GM08714 (cell line): ENCODE data around the gene AKR1B1.
A peak's percentile ranks its signal among the peaks of the same experiment; 100 is the strongest.

Experiments
- H3K4me3 ChIP-seq: fragments of 200-500 bp; sonication (Bioruptor generic); 2 replicates; pipeline ENCODE4 v1.5.1; 2014; ENCODE audit warnings: mild to moderate bottlenecking, low read length, inconsistent platforms
- ZNF274 ChIP-seq: IDR thresholded peaks from 2 replicates; pipeline ENCODE4 v1.6.1; 2012; ENCODE audit warnings: mild to moderate bottlenecking, low read depth, low read length

The AKR1B1 gene

DNA sequence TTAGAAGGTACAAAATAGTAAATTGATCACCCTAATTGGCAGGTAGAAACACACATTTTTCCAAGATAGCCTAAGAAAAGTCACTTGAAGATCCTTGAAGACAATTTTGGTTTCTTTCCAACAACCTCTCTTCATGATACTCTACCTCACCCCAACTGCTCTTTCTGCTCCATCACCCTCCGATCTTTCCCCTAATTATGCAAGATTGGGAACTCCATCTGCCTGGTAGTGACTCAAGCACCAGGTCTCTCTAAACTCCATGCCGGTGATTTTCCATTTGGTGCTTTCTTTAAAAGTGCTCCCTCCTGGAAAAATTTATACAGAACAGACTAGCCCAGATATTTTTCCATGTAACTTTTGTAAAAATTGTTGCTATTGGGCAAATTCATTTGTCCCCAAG, 1.1 kb upstream of the AKR1B1 start:
- no peak for TF ChIP-seq ZNF274
- no peak overlapping the region for H3K4me3 ChIP-seq

DNA sequence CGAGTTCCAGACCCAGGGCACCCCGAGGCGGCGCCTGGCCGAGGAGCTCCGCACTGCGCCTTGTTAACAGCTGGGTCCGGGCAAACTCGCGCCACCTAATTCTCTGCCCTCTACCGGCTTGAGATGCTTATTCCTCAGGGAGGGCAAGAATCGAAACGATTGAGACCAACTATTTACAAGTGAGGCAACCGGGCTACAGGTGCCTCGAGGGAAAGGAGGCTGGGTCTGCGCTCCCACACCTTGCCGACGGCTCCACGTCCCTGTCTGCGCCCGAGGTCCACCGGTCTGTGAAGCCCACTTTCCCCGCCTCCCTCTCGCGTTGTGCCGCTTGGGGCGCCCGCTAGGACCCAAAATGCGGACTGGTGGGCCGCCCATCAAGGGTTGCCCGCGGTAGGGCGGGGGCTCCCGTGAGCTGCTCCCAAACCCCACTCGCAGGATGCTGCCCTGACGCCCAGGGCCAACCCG, 527 bp downstream of the AKR1B1 start:
- peak overlapping the region; percentile 75 for H3K4me3 ChIP-seq
- TF ChIP-seq ZNF274 = no peak

DNA sequence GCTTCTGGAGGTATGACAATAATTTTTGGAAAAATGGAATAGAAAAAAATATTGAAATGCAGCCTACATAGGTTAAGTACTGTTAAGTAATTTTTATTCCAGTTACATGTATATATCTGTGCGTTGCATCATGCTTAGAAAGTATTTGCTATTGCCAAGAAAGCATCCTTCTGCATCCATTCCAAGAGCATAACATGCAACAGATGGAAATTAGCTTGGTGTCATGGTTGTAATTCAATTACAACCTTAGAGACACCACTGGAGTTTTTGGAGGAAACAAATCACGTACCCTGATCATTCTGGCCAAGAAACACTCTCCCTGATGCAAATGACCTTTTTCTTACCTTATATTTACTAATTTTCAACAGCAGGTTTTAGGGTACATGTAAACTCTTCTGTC, 1.7 kb downstream of the AKR1B1 start:
- no peak for TF ChIP-seq ZNF274
- H3K4me3 ChIP-seq = no peak overlapping the region

DNA sequence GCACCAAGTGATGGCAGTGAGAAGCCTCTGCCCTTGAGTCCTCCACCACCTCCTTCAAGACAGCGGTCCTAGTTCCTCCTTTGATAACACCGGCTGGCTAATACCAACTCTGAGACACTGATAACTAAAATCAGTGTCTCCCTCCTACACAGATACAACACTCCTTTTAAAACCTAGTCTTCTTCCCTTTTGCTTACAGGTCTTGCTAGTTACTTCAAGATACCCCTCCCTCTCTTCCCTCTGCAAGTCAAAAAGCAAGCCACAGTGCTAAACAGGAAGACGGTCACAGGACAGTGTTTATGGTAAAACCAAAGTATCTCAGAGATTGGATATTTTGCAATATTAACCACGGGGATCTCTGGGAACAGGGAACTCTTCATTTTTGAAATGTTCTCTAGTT, 4.6 kb downstream of the AKR1B1 start:
- H3K4me3 ChIP-seq = no peak overlapping the region
- no peak for TF ChIP-seq ZNF274

DNA sequence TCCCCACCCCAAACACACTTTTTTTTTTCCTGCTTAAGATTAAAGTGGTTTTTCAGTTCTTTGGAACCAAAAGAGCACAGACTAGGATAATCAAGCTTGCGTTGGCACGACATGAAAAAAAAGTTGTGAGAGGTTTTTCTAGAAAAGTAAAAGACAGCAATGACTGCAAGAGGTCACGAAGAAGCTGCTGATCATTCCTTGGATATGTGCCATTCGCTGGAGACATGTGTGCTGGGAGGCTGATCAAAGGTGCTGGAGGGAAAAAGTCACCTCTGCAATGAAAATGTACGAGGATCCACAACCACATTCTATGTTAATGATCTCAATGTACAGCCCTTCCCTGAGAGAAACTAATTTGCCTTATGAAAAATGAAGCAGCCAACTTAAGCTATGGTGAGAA, 5.4 kb downstream of the AKR1B1 start:
- H3K4me3 ChIP-seq = no peak overlapping the region
- no peak for TF ChIP-seq ZNF274

DNA sequence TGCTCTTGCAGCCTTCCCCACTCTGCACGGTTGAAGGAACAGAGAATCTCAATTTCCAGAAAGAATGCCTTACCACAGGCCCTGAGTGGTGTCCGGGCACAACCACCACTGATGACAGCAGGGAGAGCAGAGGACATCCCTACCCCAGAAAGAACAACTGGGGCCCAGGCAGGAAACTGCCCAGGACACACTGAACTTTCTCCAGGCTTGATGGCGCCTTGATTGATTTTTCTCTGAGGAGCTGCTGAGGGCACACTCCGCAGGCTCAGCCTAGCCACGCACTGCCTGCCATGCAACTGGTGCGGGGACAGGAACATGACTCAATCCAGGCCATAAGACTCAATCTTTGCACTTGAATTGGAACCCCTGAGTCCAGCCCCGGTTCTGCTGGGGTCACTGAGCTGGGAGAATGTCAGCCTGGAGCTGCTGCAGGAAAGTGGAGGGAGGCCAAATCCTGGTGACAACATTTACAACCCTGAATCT, 5.9 kb downstream of the AKR1B1 start:
- no peak for TF ChIP-seq ZNF274

DNA sequence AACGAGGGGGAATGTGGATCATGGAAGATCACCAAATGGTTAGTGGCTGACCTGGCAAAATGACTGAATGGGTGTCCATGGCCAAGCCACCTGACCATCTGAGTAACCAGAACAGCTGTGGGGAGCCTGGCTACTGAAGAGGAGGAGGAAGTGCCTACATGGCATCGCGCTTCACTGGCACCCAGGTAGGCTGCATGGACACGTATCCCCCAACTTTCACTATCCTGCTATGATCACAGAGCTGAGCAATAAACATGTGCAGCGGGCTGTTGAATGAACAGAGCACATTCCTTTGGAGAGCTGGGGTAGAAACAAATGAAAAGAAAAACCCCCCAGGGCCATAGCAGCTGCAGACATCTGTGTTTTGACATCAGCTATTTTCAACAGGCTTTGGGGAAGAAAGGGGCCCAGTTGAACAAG, 6.5 kb downstream of the AKR1B1 start:
- H3K4me3 ChIP-seq = no peak overlapping the region
- TF ChIP-seq ZNF274 = no peak

More for the DNA sequence above, 5.9 kb downstream of the AKR1B1 start:
- no peak overlapping the region for H3K4me3 ChIP-seq

DNA sequence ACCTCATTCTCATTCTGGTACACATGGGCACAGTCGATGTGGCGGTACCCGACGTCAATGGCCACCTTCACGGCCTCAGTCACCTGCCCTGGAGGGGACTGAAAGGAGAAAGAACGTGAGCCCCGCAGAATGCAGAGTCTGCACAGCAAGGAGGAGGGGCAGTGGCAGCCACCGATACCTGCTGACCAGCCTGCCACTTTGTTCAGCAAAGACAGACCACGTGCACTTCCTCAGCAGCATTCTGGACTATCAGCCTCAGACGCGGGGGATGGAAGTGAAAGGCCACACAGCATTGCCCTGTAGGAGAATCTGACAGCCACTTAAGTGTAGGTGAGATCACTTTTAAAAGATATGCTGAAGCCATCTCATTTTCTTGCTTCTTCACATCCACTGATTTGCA, 7.2 kb downstream of the AKR1B1 start:
- H3K4me3 ChIP-seq = no peak overlapping the region
- TF ChIP-seq ZNF274 = no peak

DNA sequence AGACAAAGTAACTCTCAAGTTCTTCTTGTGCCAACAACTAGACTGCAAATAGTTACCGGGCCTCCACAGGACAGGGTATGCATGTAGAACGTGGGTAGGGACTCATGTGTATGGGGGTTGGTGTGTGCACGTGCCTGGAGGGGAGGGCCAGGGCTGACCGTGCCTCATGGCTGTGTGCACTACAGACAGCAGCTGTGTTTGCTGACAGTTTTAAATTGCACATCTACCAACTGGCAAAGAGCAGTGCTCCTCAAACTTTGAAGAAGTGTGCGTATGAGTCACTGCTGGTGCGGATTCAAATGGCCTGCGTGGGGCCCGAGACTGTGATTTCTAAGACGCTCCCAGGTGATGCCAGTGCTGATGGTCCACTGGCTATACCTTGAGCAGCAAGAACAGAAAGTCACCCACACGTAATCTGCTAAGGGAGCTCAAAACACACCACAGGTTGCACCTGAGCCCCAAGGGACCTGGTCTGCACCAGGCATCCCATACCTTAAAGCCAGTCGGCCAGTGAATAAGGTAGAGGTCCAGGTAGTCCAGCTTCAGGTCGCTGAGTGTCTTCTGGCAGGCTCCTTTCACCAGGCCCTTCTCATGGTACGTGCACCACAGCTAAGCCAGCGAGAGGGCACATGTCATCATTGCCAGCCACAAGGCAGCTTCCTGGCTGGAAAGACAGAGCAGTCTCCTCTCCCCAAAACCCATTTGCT, 8.5 kb downstream of the AKR1B1 start:
- H3K4me3 ChIP-seq = no peak overlapping the region
- TF ChIP-seq ZNF274 = no peak

DNA sequence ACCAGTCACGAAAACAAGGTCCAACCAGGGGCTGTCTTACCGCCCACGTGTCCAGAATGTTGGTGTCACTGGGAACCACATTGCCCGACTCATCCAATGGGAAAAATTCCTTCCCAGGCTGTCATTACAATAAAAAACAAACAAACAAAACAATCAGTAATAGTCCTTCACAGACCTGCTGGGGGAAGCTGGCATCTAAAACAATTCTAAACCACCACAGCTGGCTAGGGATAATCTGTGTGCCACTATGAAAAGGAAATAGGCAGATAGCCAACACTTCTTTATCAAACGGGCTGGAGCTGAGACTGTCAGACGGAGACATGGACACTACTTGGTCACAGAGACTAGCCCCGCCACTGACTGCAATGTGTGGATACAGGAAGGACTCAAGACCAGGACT, 9.2 kb downstream of the AKR1B1 start:
- TF ChIP-seq ZNF274 = no peak
- H3K4me3 ChIP-seq = no peak overlapping the region

DNA sequence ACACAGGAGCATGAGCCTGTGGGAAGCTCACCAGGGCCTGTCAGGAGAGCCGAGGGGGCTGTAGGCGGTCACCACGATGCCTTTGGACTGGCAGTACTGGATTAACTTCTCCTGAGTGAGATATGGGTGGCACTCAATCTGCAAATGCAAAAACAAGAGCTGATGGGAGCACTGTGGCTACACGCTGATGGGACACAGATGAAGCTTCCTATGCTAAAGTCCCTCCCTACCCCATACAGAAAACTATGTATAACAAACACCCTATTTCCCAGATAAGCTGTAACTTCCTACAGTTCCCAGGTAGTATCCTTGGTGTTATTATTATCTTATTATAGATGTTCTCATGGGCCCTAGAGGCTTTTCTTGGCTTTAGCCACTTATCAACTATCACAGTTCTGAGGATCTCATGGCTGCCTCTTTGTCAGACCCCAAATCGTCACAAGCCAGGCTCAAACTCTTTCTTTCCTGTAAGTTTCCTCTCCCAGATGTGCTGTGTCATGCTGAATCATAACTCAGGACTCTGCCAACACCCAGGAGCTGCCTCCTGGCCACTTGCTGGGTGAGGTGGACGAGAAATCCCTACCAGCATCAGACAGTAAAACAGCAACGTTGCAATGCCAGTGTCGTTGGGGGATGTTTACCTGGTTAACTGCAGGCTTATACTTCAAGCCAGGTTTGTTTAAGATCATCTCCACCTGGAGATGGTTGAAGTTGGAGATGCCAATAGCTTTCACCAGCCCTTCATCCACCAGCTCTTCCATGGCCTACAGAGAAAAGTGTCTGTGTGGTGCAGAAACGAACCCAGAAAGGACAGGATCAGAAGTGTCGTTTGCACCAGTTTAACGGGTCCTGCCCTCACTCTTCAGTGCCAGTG, 10.3 kb downstream of the AKR1B1 start:
- H3K4me3 ChIP-seq = no peak overlapping the region
- no peak for TF ChIP-seq ZNF274

DNA sequence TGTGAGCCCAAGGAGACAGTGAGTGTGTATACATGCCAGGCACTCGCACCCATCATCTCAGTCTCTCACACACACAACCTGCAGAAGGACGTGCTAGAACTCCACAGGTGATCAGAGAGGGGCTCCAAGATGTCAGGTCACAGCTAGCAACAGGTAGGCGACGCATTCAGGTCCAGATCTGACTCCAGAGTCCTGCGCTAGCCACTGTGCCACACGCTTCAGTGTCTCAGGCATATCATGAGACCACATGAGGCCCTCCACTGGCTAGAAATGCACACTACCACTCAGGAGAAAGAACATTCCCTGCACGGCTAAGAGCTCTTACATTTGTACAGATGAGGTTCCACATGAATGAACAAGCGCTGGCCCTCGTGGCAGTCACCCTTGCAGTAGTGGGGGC, 11.5 kb downstream of the AKR1B1 start:
- no peak overlapping the region for H3K4me3 ChIP-seq
- no peak for TF ChIP-seq ZNF274

DNA sequence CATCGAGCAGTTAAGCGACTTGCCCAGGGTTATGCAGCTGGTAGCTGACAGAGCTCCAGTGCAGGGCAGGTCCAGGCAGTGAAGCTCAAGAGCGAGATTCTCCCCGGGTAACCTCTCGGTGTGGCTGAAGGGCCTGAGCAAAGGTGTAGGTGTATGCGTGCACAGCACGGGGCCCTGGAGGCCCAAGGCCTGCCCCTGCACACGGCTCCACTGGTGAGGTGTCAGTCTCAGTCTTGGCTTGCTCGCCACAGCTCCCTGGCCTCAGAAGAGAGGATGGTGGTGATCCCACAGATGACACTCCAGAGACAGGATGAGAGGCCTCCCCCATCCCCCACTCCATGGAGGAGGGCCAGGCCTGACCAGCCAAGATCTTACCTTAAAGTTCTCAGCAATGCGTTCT, 12.0 kb downstream of the AKR1B1 start:
- no peak for TF ChIP-seq ZNF274
- H3K4me3 ChIP-seq = no peak overlapping the region

DNA sequence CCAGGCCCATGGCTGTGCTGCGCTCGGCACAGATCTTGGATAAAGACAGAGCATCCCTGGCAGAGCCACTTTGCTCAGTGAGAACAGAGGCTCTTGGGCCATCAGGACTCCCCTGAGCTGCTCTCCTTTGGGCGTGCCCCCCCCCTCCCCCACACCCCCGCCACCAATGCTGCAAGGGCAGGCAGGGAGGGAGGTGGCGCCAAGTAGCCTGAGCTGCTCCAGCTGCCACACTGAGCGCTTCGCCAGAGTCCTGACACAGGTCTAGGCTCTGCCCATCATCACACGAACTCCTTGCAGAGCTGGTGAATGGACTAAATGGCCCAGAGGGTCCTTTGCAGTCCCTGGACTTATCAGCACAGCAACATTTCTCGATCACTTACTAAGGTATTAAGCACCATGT, 12.5 kb downstream of the AKR1B1 start:
- TF ChIP-seq ZNF274 = no peak
- no peak overlapping the region for H3K4me3 ChIP-seq

DNA sequence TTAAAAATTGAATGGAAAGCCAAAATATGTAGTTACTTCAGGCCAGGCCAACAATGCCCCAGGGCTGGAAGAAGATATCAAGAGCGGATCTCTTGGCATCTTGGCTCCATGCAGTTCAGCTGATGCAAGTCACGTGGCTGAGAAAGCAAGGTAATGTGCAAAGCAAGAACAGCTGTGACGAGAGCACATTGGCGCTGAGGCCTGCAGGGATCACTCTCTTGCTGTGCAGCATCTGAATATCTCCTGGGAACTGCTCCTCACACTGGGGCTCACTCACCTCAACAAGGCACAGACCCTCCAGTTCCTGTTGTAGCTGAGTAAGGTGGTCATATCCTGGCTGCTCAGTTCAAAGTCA, 14.0 kb downstream of the AKR1B1 start:
- H3K4me3 ChIP-seq = no peak overlapping the region
- TF ChIP-seq ZNF274 = no peak
